ENCODE data around the gene DIPK1C. TPM values are rescaled to one million over a fixed set of nuclear protein-coding genes. Genes with fewer than 3 reads are reported as not detected.
A peak's percentile ranks its signal among the peaks of the same experiment; 100 is the strongest.

Gene DIPK1C
- total RNA-seq, 1 donor from 2014 or later, result not detected

DNA sequence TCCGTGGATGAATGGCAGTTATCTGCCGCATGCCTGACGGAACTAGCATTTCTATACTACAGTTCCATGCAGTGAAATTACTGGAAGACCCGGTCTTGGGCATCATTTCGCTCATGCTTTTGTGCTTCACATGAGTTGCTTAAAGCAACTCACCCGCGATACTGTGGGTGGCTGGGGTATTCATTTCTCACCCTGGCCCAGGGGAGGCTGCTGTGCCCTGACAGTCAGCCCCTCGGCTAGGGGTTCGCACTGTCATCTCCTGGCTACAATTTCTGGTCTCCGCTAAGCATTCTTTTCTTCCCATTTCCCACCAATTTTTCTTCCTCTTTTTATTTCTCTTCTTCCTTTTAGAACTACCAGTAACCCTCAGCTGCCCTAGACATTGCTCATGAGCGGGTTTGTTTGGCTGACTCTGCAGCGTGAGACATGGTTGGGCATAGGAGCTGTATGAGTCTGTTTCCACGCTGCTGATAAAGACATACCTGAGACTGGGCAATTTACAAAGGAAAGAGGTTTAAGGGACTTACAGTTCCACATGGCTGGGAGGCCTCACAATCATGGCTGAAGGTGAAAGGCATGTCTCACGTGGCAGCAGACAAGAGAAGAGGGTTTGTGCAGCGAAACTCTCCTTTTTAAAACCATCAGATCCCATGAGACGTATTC is 22.5 kb upstream of the DIPK1C start:
- Histone ChIP-seq H3K36me3 (ENCODE audit: control insufficient read depth, insufficient read depth, low read length) (no peaks in the 10 kb centered on the region), H3K27me3 (ENCODE audit: control insufficient read depth, insufficient read depth, low read length) (no peaks in the 10 kb centered on the region), H3K4me3 (ENCODE audit: low read depth, low read length) (no peak overlapping the region)
- DNase-seq (ENCODE audit: low read depth), result no peak
- TF ChIP-seq, protein P1, sequence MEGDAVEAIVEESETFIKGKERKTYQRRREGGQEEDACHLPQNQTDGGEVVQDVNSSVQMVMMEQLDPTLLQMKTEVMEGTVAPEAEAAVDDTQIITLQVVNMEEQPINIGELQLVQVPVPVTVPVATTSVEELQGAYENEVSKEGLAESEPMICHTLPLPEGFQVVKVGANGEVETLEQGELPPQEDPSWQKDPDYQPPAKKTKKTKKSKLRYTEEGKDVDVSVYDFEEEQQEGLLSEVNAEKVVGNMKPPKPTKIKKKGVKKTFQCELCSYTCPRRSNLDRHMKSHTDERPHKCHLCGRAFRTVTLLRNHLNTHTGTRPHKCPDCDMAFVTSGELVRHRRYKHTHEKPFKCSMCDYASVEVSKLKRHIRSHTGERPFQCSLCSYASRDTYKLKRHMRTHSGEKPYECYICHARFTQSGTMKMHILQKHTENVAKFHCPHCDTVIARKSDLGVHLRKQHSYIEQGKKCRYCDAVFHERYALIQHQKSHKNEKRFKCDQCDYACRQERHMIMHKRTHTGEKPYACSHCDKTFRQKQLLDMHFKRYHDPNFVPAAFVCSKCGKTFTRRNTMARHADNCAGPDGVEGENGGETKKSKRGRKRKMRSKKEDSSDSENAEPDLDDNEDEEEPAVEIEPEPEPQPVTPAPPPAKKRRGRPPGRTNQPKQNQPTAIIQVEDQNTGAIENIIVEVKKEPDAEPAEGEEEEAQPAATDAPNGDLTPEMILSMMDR (IDR thresholded peaks at IDR 0.05; ENCODE audit: insufficient read depth, low read length, poor library complexity, severe bottlenecking), result no peak

DNA sequence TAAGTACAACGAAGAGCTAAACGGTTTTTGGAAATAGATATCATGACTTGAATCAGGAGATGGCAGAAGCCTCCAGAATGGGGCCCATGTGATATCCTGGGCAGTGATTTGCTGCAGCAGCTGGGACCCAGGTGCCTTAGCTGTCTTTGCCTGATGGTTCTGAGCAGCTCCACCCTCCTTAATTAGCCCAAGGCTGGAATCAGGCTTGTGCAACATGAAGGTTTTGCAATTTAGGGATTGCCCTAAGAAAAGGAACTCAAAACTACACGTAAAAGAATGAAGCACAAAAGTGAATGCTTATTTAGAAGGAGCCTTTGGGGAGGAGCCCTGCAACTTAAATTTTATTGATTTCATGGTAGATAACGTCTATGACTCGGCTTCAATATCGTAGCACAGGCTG is 21.8 kb upstream of the DIPK1C start:
- DNase-seq (ENCODE audit: low read depth), result no peak
- Histone ChIP-seq H3K36me3 (ENCODE audit: control insufficient read depth, insufficient read depth, low read length) (no peaks in the 10 kb centered on the region), H3K4me3 (ENCODE audit: low read depth, low read length) (no peak overlapping the region), H3K27me3 (ENCODE audit: control insufficient read depth, insufficient read depth, low read length) (no peaks in the 10 kb centered on the region)
- TF ChIP-seq, protein P1 (IDR thresholded peaks at IDR 0.05; ENCODE audit: insufficient read depth, low read length, poor library complexity, severe bottlenecking), result no peak

DNA sequence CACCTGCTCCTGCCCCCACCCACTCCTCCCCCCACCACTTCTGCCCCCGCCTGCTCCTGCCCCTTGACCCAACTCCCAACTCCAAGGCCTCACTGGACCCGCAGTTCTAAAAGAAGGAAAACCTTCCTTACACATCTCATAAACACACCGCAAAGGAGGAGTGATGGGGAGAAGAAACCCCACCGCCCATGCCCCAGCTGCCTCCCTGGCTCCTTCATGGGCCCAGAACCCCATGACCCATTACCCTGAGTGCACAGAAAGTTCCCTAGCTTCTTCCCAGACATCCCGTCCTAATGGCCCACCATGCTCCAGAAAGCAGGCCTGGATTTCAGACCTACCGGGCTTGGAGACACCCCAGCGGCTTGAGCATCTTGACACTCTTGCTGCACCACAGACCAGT is 21.2 kb upstream of the DIPK1C start:
- Histone ChIP-seq H3K4me3 (ENCODE audit: low read depth, low read length) (no peak overlapping the region), H3K27me3 (ENCODE audit: control insufficient read depth, insufficient read depth, low read length) (no peaks in the 10 kb centered on the region), H3K36me3 (ENCODE audit: control insufficient read depth, insufficient read depth, low read length) (no peaks in the 10 kb centered on the region)
- TF ChIP-seq, protein P1 (IDR thresholded peaks at IDR 0.05; ENCODE audit: insufficient read depth, low read length, poor library complexity, severe bottlenecking), result no peak
- no peak for DNase-seq (ENCODE audit: low read depth)

DNA sequence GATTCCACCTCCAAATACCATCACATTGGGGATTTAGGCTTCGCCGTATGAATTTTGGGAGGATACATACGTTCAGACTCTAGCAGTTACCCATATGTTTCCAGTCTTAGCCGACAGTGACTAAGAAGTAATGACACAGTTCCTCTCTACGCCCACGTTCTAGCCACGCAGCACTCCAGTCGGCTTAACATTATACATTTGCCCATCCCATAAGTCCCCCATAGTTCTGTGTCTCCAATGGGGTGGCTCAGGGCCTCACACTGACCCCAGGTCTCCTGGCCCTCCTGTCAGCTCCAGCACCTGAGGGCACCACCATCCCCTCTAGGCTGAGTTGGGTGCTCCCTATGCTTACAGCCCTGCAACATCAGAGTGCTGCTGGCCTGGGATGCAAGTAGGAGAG is 20.7 kb upstream of the DIPK1C start:
- Histone ChIP-seq H3K4me3 (ENCODE audit: low read depth, low read length) (no peak overlapping the region), H3K27me3 (ENCODE audit: control insufficient read depth, insufficient read depth, low read length) (no peaks in the 10 kb centered on the region), H3K36me3 (ENCODE audit: control insufficient read depth, insufficient read depth, low read length) (no peaks in the 10 kb centered on the region)
- DNase-seq (ENCODE audit: low read depth), result no peak
- TF ChIP-seq, protein P1 (IDR thresholded peaks at IDR 0.05; ENCODE audit: insufficient read depth, low read length, poor library complexity, severe bottlenecking), result no peak

DNA sequence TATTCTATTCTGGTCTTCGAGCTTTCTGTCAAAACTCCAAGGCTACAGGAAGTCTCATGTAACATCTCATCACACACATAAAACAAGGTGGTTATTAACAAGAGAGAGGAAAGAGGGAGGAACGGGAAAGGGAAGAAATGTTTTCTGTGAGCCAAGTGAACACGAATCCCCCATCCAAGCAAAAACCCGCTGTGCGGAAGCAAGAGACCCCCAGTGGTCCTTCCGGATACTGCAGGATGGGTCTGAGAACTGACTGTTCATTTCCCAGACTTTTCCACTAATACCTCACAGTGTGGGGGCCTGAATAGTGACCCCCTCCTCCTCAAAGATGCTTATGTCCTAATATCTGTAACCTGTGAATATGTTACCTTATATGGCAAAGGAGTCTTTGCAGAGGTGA is 19.0 kb upstream of the DIPK1C start:
- TF ChIP-seq, protein P1 (IDR thresholded peaks at IDR 0.05; ENCODE audit: insufficient read depth, low read length, poor library complexity, severe bottlenecking), result peak; percentile 76
- H3K27me3 ChIP-seq (ENCODE audit: control insufficient read depth, insufficient read depth, low read length), result no peaks in the 10 kb centered on the region
- no peak overlapping the region for H3K4me3 ChIP-seq (ENCODE audit: low read depth, low read length)
- no peaks in the 10 kb centered on the region for H3K36me3 ChIP-seq (ENCODE audit: control insufficient read depth, insufficient read depth, low read length)
- DNase-seq (ENCODE audit: low read depth), result no peak

Data from kidney epithelial cell (primary cell).